B cell (primary cell): ENCODE measurements around the gene ITPK1. TPM values are rescaled to one million over a fixed set of nuclear protein-coding genes. Genes with fewer than 3 reads are reported as not detected.

ENCODE experiments used
- ATAC-seq: fragments of 200-7000 bp; cut with Tn5 transposase; one replicate; pipeline ENCODE4 v1.10.0; 2021; ENCODE audit warnings: low read depth, mild to moderate bottlenecking, moderate number of reproducible peaks, moderate library complexity
- CTCF ChIA-PET: fragments of 350-600 bp; sonication (Branson Sonifier 250); formaldehyde crosslinking; loops from one replicate; lab custom pipeline; 2021; ENCODE audit warnings: antibody characterized with exemption, inconsistent platforms; lab: Charles Lee
- POLR2A ChIA-PET: fragments of 350-600 bp; sonication (Branson Sonifier 250); formaldehyde crosslinking; loops from one replicate; lab custom pipeline; 2021; ENCODE audit warnings: antibody characterized with exemption; lab: Charles Lee
- DNase-seq: peaks from one replicate; pipeline ENCODE4 v3.0.0; 2013
- H2AFZ ChIP-seq: 2 replicates; pipeline ENCODE4 v1.6.1; 2012; ENCODE audit warnings: mild to moderate bottlenecking, low read depth, low read length; ENCODE audit not compliant: insufficient read depth, poor library complexity, severe bottlenecking
- H3K27ac ChIP-seq, 2 donors: 1 replicate in 1 of 2; 2 replicates in 1 of 2; pipeline ENCODE4 v1.5.1; 2012 to 2013; ENCODE audit warnings: low read length in 2 of 2, mild to moderate bottlenecking in 2 of 2, moderate library complexity in 1 of 2
- H3K27me3 ChIP-seq, 4 experiments: fragments of 200-600 bp in 1 of 4; sonication (generic) in 1 of 4; replicated peaks in 1 of 4; 1 replicate in 2 of 4; 2 replicates in 2 of 4; pipeline versions ENCODE4 v1.6.1 to v1.7.0; 2013 to 2016; ENCODE audit warnings: low read length in 3 of 4, mild to moderate bottlenecking in 2 of 4, mixed read lengths in 1 of 4, moderate library complexity in 1 of 4; ENCODE audit not compliant: insufficient read depth in 4 of 4, control insufficient read depth in 3 of 4; ENCODE audit errors: control extremely low read depth in 1 of 4
- H3K36me3 ChIP-seq, 2 experiments: replicated peaks in 1 of 2; 1 replicate in 1 of 2; 2 replicates in 1 of 2; pipeline versions ENCODE4 v1.6.1 to v1.7.1; 2013; ENCODE audit warnings: low read length in 1 of 2; ENCODE audit not compliant: insufficient read depth in 2 of 2, control insufficient read depth in 1 of 2; ENCODE audit errors: control extremely low read depth in 1 of 2, extremely low read depth in 1 of 2
- H3K4me1 ChIP-seq, 2 donors: fragments of 200-600 bp in 1 of 2; sonication (generic) in 1 of 2; 1 replicate in 1 of 2; 2 replicates in 1 of 2; pipeline versions ENCODE4 v1.5.1 to v1.6.1; 2013 to 2017; ENCODE audit warnings: low read length in 2 of 2; ENCODE audit not compliant: control insufficient read depth in 2 of 2, insufficient read depth in 2 of 2
- H3K4me2 ChIP-seq: replicated peaks from 2 replicates; pipeline ENCODE3; 2012; ENCODE audit warnings: mild to moderate bottlenecking, low read depth, low read length; ENCODE audit not compliant: poor library complexity, severe bottlenecking
- H3K4me3 ChIP-seq, 5 experiments: fragments of 200-600 bp in 1 of 5; sonication (generic) in 1 of 5; 1 replicate in 3 of 5; 2 replicates in 2 of 5; pipeline versions ENCODE4 v1.5.1 to v1.7.0; 2011 to 2016; ENCODE audit warnings: low read length in 4 of 5, mild to moderate bottlenecking in 4 of 5, low read depth in 2 of 5, control low read depth in 1 of 5, moderate library complexity in 1 of 5; ENCODE audit not compliant: insufficient read depth in 1 of 5; ENCODE audit errors: control extremely low read depth in 1 of 5, extremely low read depth in 1 of 5
- H3K79me2 ChIP-seq: fragments of 200-600 bp; sonication (generic); one replicate; pipeline ENCODE4 v1.6.0; 2016; ENCODE audit warnings: low read length; ENCODE audit not compliant: control insufficient read depth, insufficient read depth
- H3K9ac ChIP-seq: fragments of 200-600 bp; sonication (generic); 2 replicates; pipeline ENCODE4 v1.6.1; 2017; ENCODE audit warnings: mild to moderate bottlenecking, low read length, moderate library complexity
- H3K9me3 ChIP-seq, 3 donors: one replicate each; pipeline versions ENCODE4 v1.6.1 to v1.7.1; 2013; ENCODE audit warnings: low read length in 2 of 3; ENCODE audit not compliant: control insufficient read depth in 2 of 3, insufficient read depth in 1 of 3; ENCODE audit errors: control extremely low read depth in 1 of 3
- H4K20me1 ChIP-seq: 2 replicates; pipeline ENCODE4 v1.6.0; 2012; ENCODE audit warnings: mild to moderate bottlenecking, low read length; ENCODE audit not compliant: insufficient read depth, control insufficient read depth, poor library complexity, severe bottlenecking
- H3K27ac Mint-ChIP-seq: one replicate; pipeline ENCODE4 v1.8.0; 2021; ENCODE audit warnings: mixed read lengths
- H3K27me3 Mint-ChIP-seq: one replicate; pipeline ENCODE4 v1.8.0; 2021; ENCODE audit warnings: mixed read lengths
- H3K4me1 Mint-ChIP-seq: one replicate; pipeline ENCODE4 v1.8.0; 2021; ENCODE audit warnings: mixed read lengths
- H3K4me3 Mint-ChIP-seq: one replicate; pipeline ENCODE4 v1.8.0; 2021; ENCODE audit warnings: mixed read lengths
- H3K9me3 Mint-ChIP-seq: one replicate; pipeline ENCODE4 v1.8.0; 2022; ENCODE audit warnings: mixed read lengths; ENCODE audit not compliant: insufficient read depth
- CTCF ChIP-seq: fragments of 200-600 bp; IDR thresholded peaks from one replicate; pipeline ENCODE4 v1.8.0; 2022; ENCODE audit warnings: antibody characterized with exemption, mild to moderate bottlenecking
- EZH2 ChIP-seq: IDR thresholded peaks from 2 replicates; pipeline ENCODE4 v1.6.1; 2012; ENCODE audit warnings: borderline replicate concordance, low read depth, mild to moderate bottlenecking, moderate library complexity, low read length; ENCODE audit not compliant: insufficient read depth, poor library complexity, severe bottlenecking
- WGBS: methylation state at CpG from one replicate; pipeline ENCODE4 v1.1.5; 2013; ENCODE audit warnings: missing lambda C conversion rate; ENCODE audit not compliant: insufficient coverage; 5-methylcytosine and 5-hydroxymethylcytosine counted together
- intact Hi-C: fragments of 100-400 bp; cut with micrococcal nuclease; formaldehyde crosslinking; loops from one replicate; pipeline ENCODE4 v1.10.0; 2022
- polyA plus RNA-seq: library from polyadenylated mRNA; depleted of rRNA; stranded (reverse); fragments of >200 nt; gene quantifications from 2 replicates; pipeline ENCODE4 v1.2.3, GENCODE V29; 2012
- total RNA-seq, 2 donors: library from RNA; stranded (reverse); fragments of 120-200 nt in 1 of 2; gene quantifications; 1 replicate in 1 of 2; 2 replicates in 1 of 2; pipeline versions ENCODE4 v1.2.3 to v1.2.4, GENCODE V29; 2013 to 2022

ITPK1 gene
- total and polyA plus RNA-seq, 2 donors (not counting 1 experiment from before 2014, with no cell fraction given), result 46.0 to 46.9 TPM

GRCh38 chr14:93090826-93091555 is 24.7 kb downstream of the ITPK1 start:
- Mint-ChIP-seq H3K27ac (no peak overlapping the region), H3K4me1 (peaks cover 24% of the 10 kb centered on the region), H3K4me3 (no peak overlapping the region), H3K9me3 (no peaks in the 10 kb centered on the region), H3K27me3 (no peaks in the 10 kb centered on the region)
- Histone ChIP-seq H3K9me3 (peaks cover 0 to 17% (median 0%) of the 10 kb centered on the region in 3 donors), H3K27me3 (no peaks in the 10 kb centered on the region), H3K36me3 (peaks cover 0 to 2% of the 10 kb centered on the region in 2 experiments), H3K79me2 (peaks cover 92% of the 10 kb centered on the region), H2AFZ (no peak overlapping the region), H3K4me2 (no peak overlapping the region), H3K4me3 (no peak overlapping the region), H3K9ac (no peak overlapping the region), H3K4me1 (no peaks in the 10 kb centered on the region), H4K20me1 (peaks cover 75% of the 10 kb centered on the region), H3K27ac (no peak overlapping the region)
- ATAC-seq (no peak), DNase-seq (no peak)
- WGBS, result 94% methylated on average over 7 of the region's 11 CpGs
- intact Hi-C loops, result no loop called here
- ChIA-PET CTCF (interaction anchor here (1.2 kb wide), 1 partner anchor 22 kb away, joined by 4 read pairs; no protein-coding TSS in a partner anchor), POLR2A (no interaction called here)
- TF ChIP-seq EZH2, result no peak
- TF ChIP-seq CTCF, result no peak
